Renal cortical epithelial cell (primary cell): ENCODE data around the gene TRAF3. TPM values are rescaled to one million over a fixed set of nuclear protein-coding genes. Genes with fewer than 3 reads are reported as not detected.
"Not testable (repeated sequence)": the region's sequence is repeated elsewhere in the genome, so short reads cannot be mapped to it uniquely, and the experiment has no call there.

Source experiments
- DNase-seq: peaks from one replicate; pipeline ENCODE4 v3.0.0-alpha.2; 2011; ENCODE audit warnings: low read depth
- total RNA-seq: library from RNA; depleted of rRNA; stranded (reverse); fragments of >200 nt; gene quantifications from 2 replicates; pipeline ENCODE4 v1.2.3, GENCODE V29; 2014

Gene TRAF3
- total RNA-seq, 1 donor from 2014 or later, result 59.5 TPM

DNA sequence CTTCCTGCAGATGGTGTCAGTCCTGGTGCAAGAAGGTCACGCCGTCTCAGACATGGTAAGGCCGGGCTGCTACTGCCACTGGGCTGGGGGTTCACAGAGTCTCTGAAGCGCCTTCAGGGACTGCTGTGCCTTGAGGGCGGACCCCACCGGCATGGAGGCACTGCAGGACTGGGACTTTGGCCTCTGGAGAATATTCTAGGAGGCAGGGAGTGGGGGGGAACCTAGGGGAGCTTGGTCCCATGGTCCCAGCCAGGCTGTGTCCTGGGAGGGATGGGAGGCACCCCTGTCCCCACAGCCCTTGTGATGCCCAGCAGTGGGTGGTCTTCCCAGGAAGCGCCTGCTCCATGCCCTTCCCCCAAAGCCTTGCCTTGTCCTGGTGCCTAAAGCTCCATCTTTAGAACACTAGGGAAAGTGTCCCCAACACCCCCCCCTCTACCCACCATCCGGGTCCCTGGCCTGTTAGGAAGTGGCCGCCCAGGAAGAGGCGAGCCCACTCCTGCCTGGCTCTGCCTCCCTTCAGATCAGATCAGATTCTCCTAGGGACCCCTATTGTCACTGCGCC, 146.8 kb downstream of the TRAF3 start:
- no peak for DNase-seq

DNA sequence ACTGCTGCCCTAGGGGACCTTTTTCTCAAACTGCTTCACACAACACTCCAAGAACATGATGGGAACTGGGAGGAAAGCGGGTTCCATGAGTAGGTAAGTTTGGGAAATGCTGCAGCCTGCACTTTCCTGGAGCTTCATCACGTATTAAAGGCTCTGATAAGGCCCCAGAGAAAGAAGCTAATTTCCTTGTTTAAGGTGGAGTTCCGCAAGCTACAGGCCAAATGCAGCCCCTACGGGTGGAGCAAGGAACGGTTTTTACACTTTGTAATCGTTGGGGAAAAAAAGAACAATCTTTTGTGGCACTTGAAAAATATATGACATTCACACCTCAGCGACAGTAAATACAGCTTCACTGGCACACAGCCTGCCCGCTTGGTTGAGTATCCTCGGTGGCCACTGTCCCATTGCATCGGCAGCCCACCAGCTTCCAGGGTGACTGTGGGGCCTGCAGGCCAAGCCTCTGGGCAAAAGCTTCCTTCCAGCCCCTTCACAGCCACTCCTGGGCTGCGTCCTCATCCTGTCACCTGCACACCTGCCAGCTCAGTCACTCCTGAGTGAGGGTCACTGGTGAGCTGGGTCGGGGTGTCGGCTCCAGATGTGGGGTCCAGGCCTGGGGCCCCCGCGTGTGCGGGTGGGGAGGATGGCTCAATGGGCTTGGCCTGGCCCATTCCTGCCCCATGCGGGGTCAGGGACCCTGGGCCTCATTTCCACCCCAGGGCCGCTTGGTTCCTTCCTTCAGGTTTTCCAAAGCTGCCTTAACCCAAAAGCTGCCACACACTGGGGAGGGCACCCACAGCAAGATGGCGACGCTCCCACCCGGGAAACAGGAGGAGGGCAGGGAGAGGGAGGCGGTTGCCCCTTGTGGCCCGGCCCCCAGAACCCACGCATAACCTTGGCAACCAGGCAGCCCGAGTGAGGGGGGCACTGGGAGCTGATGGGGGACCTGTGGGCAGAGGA, 147.7 kb downstream of the TRAF3 start:
- DNase-seq, result no peak

DNA sequence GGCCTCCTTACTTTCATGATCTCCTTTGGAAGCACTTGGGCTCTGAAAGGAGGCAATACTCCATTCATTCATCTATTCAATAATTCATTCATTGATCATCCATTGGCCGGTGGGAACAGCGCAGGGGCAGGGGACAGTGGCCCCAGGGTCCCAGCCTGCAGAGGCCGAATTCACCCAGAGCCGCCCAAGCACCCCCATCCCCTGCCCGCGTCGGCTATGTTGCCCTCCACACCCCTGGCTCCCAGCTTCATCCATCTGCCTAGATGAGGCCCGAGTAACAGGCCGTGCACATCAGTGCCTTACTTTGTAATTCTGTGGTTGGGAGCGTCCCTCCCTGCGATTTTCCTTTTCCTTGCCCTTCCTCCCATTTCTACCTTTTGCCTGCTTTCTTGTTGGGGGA, 148.4 kb downstream of the TRAF3 start:
- DNase-seq, result no peak

DNA sequence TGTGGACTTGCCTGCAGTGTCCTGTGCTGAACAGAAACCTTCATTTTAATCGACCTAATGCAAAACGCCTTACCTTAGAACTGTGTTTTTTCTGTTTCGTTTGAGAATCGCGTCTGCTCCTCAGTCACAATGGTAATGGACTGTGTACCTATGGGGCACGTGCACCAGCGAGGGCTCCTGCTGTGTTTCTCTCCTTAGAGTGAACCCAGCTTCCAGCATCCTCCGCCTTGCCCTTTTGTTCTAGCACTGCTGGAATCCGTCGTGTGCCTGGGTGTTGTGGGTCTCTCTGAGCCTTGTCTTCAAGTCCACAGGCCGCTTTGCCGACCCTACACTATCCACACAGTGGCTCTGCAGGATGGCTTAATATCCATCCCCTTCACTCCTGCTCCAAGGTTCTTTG, 148.9 kb downstream of the TRAF3 start:
- no peak for DNase-seq

DNA sequence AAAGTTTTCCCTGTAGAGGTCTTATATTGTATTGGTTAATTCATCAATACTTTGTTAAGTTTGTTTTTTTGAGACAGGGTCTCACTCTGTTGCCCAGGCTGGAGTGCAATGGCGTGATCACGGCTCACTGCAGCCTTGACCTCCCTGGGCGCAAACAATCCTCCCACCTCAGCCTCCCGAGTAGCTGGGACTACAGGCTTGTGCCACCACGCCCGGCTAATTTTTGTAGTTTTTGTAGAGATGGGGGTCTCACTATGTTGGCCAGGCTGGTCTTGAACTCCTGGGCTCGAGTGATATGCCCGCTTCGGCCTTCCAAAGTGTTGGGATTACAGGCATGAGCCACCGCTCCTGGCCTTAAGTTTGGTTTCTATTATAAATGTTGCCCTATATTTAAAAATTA, 149.6 kb downstream of the TRAF3 start:
- not testable (repeated sequence) for DNase-seq

DNA sequence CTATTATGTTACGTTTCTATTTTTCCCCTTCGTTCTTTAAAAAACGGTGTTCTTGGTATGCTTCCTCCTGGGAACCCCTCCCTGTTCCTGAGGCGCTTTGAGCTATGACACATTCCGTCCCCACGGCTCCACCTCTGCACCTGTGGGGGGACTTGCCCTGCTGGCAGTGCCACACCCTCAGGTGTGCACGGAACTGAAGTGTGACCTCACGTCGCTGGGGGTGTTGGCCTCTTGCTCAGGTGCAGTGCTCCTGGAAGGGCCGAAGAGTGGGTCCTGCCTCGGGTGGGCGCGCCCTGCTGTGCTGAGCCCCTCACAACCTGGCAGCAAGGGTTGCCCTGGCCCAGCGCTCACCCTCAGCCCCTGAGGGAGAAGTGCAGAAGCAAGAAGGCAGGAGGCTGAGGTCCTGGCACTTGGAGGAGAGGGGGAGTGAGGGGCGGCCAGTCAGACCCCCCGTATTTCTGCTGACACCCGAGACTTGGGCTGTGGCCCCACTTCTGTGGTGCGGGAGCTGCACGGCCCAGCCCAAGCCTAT, 150.2 kb downstream of the TRAF3 start:
- DNase-seq, result peak; percentile 12

DNA sequence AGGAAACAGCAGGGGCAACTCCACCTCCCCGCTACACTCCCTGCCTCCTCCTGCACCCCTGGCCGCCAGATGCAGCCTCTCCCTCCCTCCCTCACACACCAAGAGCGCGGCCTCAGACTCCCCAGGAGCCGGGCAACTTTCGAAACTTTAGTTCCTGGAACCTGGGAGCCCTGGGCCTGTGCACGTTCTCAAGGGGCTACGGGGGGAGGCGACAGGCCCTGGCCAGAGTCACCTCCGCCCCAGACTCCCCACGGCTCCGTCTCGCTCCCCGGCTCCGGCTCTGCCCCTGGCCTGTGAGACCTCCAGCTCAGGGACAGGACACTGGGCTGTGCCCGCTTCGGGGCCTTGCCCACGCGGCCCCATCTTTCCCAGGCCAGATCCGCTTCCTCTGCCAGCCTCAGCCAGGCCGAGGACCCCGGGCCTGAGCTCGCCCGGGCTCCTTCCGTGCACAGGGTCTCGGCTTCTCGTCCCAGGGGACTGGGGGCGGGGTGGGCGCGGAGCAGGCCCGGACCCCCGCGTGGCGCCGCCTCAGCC, 150.7 kb downstream of the TRAF3 start:
- no peak for DNase-seq

DNA sequence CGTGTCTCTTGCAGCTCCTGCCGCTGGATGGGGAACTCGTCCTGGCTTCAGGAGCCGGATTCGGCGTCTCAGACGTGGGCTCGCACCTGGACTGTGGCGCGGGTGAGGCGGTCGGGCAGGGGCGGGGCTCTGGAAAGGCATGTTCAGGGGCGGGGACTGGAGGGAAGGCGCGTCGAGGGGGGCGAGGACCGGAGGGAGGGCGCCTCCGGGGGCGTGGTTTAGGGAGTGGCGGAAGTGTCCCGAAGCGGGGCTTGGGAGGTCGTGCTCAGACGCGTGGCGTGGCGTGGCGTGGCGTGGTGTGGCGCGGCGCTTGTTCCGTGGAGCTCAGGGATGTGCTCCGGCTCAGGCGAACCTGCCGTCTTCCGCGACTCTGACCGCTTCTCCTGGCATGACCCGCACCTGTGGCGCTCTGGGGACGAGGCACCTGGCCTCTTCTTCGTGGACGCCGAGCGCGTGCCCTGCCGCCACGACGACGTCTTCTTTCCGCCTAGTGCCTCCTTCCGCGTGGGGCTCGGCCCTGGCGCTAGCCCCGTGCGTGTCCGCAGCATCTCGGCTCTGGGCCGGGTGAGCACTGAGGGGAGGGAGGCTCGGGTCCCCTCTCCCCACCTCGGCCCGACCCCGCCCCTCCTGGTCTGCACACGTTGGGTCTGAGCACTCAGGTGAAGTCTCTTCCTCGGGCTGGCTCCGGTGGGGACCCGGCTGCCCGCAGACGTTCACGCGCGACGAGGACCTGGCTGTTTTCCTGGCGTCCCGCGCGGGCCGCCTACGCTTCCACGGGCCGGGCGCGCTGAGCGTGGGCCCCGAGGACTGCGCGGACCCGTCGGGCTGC, 151.4 kb downstream of the TRAF3 start:
- DNase-seq, result peak; percentile 10

DNA sequence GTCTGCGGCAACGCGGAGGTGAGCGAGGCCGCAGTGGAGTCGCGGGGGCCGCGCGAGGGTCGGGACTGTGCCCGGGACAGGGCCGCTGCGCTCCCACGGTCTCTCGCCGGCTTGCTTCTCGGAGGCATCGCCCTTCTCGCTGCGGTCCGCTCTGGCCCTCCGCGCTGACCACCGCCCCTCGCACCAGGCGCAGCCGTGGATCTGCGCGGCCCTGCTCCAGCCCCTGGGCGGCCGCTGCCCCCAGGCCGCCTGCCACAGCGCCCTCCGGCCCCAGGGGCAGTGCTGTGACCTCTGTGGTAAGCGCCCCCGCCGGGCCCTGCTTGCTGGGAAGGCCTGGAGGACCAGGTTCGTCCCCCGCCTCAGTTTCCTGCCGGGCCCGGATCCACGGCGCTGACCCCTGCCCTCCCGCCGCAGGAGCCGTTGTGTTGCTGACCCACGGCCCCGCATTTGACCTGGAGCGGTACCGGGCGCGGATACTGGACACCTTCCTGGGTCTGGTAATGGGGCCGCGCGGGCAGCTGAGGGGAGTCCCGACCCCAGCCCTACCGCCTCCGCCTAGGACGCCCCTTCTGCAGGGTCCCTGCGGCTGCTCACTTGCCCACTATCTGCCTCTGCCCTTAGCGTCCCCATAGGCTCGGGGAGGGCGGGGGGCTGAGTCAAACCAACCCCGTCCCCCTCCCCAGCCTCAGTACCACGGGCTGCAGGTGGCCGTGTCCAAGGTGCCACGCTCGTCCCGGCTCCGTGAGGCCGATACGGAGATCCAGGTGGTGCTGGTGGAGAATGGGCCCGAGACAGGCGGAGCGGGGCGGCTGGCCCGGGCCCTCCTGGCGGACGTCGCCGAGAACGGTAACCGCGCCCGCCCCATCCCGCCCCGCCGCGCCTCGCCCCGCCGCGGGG, 152.2 kb downstream of the TRAF3 start:
- DNase-seq, result no peak

DNA sequence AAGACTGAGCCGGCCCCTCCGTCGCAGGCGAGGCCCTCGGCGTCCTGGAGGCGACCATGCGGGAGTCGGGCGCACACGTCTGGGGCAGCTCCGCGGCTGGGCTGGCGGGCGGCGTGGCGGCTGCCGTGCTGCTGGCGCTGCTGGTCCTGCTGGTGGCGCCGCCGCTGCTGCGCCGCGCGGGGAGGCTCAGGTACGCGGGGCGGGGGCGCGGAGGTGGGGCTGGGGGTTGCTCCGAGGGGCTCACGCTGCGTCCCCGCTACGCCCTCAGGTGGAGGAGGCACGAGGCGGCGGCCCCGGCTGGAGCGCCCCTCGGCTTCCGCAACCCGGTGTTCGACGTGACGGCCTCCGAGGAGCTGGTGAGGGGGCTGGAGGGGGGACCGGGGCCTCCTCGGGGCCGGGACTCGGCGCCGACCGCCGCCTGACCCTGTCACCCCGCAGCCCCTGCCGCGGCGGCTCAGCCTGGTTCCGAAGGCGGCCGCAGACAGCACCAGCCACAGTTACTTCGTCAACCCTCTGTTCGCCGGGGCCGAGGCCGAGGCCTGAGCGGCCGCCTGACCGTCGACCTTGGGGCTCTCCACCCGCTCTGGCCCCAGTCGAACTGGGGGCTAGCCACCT, 153.0 kb downstream of the TRAF3 start:
- DNase-seq, result no peak

DNA sequence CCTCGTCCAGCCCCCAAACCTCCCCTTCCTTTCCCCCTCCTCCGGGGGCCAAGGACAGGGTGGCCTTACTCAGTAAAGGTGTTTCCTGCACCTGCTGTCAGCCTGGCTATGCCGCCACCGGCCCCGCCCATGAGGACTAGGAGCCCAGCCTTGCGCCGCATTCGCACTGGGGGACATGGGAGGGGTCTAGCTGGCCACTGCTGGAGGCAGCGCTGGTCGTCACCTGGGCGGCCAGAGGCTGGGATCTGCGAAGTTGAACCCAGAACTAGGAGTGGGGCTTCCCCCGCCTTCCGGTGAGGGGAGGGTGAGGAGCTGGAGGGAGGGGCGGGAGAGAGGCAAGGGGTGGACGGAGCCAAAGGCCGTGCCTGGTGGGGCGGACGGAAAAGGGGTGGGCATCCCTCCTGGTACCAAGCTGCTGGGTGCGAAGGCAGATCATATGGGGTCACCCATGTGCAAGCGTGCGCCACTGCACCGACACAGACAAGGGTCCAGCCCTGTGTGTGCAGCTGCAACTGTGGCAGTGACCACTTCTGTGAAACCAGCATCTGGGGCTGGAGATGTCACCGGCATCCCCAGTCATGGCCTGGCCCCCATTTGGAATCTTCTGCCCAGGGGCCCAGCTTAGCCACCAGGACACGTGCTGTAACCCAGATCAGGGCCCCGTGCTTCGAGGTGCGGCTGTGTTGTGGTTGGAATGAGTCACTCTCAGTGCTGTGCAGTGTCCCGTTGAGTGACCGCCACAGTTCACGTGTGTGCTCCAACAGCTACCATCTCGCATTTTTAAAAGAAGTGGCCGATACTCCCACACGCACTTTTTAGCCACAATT, 153.7 kb downstream of the TRAF3 start:
- peak; percentile 69 for DNase-seq

DNA sequence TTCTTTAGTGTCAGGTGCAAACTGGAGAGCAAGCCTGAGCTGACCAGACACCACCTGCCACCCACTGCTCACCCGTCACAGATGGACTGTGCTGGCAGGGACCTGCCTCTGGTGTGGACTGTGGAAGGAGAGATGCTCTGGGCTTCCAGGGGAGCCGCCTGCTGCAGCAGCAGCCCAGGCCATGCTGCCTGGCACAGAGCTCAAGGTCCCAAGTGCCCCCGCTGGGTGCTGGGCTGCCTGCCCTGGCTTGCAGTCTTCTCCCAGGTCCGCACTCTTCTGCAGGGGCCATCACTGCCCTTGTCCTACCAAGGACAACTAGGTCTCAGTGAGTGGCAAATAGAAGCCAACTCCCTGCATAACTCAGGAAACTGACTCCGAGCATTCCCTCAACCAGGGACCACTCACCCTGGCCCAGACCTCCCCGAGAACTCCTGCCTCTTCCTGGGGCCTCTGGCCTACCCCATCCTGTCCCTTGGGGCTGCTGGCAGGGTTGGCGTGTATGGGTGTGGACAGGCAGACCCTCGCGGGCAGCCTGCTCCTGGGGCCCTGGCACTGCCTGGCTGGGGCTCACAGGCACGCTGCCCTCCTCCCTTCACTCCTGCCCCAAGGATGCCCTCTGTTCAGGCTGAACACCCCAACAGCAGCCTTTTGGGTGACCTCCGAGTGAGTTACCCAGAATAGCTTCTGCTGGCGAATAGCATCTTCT, 154.5 kb downstream of the TRAF3 start:
- DNase-seq, result no peak

DNA sequence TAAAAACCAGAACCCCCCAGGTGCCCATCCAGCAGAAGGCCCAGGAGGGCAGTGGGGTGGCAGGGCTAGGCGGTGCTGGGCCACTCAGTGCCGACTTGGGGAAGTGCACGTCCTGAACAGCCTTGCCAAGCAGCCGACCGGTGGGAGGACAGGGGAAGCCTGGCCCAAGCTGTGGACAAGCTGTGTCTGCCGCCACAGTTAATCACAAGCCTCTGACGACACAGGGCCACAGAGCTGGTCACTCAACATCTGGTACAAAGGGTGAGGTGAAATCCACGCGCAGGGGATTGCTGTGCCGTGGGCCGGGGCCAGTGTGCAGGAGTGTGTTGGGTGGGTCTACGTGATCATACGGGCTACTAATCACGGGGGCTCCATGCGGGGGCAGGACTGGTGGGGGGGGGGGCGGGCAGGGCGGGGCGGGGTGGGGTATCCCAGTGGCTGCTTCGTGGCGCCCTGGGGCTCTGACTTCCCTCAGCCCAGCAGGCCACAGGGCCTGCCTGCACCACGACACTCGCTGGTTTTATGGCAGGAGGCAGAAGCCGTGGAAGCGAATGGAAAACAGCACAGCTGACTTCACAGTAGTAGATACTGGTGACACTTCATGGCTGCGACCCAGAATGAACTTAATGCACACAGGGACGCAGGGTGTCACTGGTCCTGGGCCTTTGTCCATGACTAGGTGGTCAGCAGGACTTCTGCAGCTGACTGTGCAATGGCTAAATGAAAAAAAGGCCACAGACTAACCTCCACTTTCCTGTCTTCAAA, 155.4 kb downstream of the TRAF3 start:
- no peak for DNase-seq

DNA sequence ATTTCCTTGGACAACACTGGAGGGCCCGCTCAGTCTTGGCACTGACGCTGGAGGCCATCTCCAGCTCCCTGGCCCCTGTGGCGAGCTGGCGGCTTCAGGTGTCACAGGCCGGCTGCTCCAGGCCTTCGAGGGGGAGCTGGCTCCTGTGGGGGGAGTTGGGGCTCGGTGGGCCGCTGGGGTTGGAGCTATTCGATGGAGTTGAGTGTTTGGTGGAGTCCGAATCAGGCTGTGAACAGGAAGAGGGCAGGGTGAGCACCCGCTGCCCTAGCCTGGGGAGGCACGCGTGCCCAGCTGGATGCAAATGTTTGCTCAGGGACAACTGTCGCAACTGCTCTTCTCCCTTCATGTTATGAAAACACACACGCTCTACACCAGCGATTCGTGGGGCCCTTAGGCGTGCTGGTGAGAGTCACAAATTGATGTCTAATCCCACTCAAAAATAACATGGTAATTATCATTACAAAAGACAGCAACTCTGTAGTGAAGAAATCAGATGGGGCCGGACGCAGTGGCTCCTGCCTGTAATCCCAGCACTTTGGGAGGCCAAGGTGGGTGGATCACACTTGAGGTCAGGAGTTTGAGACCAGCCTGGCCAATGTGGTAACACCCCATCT, 156.5 kb downstream of the TRAF3 start:
- no peak for DNase-seq

DNA sequence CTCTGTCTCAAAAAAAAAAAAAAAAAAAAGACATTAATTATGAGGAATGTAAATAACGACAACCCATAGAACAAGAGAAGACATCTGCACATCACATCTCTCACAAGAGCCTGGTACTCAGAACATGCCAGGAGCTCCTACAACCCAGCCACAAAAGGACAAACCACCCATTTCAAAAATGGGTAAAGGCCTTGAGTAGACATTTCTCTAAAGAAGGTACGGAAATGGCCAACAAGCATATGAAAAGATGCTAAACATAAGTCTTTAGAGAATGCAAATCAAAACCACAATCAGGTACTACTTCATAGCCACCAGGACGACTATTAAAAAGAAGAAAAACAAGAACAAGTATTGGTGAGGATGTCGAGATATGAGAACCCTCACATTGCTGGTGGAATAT, 158.5 kb downstream of the TRAF3 start:
- no peak for DNase-seq

DNA sequence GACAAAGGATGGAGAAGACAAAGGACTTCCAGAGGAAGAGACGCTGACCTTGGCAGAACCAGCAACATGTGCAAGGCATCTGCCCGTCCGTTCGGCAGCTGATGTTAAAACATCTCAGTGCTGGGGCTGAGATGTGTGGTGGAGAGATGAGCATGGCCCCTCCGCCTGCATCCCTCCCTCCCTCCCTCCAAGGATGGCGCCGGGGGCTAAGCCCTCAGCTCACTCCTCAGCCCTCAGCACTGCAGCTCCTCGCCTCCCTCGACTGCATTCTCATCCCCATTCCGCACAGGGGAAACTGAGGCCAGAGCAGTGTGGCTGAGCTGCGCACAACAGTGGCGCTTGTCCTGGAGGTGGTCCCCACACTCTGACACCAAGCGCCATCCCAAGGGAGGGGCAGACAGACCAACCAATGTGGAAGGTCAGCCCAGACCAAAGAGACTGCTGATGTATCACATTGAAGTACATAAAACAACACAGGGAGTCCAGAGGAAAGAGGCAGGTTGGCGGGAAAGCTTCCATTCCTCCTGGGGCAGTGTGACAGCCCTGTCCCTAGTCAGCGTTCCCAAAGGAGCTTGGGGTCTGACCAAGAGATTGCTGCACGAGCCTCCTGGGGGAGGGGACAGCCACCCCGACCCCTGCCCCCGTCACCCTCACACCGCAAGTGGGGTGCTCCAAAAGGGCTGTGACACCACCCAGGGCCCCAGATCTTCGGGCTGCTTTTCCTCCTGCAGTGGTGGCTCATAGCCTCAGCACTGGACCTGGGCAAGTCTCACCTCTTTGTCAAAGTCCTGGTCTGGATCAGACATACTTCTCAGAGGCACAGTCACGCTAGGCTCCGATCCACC, 160.3 kb downstream of the TRAF3 start:
- DNase-seq, result no peak

DNA sequence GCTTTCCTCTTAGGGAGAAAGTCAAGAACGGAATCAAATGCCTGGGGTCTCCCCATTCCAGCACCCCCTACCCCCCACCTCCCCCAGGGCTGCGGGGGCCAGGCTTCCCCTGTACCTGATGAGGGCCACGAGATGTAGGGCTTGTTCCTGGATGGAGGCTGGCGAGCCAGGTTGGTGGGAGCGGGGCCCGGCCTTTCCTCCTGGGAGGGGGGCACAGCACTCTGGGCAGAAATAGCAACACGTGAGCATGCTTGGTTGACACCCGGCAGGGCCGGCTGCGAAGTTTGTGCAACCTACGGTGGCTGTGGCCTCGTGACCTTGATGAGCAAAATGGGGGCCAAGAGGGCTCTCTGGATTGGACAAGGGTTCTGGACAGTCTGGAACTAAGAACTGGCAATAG, 160.9 kb downstream of the TRAF3 start:
- DNase-seq, result no peak
